ENCODE measurements around the gene ALG14.

ALG14 gene

DNA sequence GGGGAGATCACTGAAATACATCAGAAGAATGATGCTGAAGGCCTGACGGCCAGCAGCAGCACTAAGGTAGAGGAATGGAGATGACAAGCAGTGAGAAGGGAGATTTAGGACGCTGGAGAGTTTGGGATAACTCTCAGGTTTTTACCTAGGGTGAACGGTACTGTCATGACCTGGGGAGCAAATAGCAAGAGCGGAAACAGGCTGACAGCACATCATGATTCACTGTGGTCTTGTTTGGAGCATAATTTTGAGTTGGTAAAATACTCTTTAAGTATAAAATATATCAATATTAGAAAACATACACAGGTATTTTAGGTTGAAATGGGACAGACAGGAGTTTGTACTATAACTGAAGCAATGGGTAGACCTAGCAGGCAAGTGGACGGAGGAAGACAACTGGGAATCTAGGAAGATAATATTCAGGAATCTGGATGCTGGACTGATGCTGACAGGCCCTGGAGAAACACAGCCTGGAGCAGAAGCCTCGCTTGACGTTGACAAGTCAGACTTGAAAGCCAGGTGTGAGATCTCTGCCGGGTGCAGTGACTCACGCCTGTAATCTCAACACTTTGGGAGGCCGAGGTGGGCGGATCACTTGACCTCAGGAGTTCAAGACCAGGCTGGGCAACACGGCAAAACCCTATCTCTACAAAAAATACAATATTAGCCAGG, 33.3 kb downstream of the ALG14 start:
- Histone ChIP-seq H3K27ac (no peak overlapping the region), H3K27me3 (ENCODE audit: insufficient read depth, low read depth, severe bottlenecking) (no peaks in the 10 kb centered on the region), H3K36me3 (no peaks in the 10 kb centered on the region), H3K4me3 (ENCODE audit: low read depth, low read length) (no peak overlapping the region), H3K9me3 (ENCODE audit: severe bottlenecking) (no peaks in the 10 kb centered on the region)
- TF ChIP-seq, protein P1, sequence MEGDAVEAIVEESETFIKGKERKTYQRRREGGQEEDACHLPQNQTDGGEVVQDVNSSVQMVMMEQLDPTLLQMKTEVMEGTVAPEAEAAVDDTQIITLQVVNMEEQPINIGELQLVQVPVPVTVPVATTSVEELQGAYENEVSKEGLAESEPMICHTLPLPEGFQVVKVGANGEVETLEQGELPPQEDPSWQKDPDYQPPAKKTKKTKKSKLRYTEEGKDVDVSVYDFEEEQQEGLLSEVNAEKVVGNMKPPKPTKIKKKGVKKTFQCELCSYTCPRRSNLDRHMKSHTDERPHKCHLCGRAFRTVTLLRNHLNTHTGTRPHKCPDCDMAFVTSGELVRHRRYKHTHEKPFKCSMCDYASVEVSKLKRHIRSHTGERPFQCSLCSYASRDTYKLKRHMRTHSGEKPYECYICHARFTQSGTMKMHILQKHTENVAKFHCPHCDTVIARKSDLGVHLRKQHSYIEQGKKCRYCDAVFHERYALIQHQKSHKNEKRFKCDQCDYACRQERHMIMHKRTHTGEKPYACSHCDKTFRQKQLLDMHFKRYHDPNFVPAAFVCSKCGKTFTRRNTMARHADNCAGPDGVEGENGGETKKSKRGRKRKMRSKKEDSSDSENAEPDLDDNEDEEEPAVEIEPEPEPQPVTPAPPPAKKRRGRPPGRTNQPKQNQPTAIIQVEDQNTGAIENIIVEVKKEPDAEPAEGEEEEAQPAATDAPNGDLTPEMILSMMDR (IDR thresholded peaks at IDR 0.05; ENCODE audit: low read depth, low read length), result no peak
- DNase-seq, result no peak

GRCh38 chr1:95035536-95035935, 37.2 kb downstream of the ALG14 start:
- Histone ChIP-seq H3K36me3 (no peaks in the 10 kb centered on the region), H3K4me3 (ENCODE audit: low read depth, low read length) (no peak overlapping the region), H3K27me3 (ENCODE audit: insufficient read depth, low read depth, severe bottlenecking) (no peaks in the 10 kb centered on the region), H3K27ac (no peak overlapping the region), H3K9me3 (ENCODE audit: severe bottlenecking) (no peaks in the 10 kb centered on the region)
- DNase-seq, result no peak
- TF ChIP-seq, protein P1 (IDR thresholded peaks at IDR 0.05; ENCODE audit: low read depth, low read length), result no peak

- no peak for DNase-seq
- Histone ChIP-seq H3K27ac (no peak overlapping the region), H3K36me3 (no peaks in the 10 kb centered on the region), H3K27me3 (ENCODE audit: insufficient read depth, low read depth, severe bottlenecking) (no peaks in the 10 kb centered on the region), H3K9me3 (ENCODE audit: severe bottlenecking) (no peaks in the 10 kb centered on the region), H3K4me3 (ENCODE audit: low read depth, low read length) (no peak overlapping the region)
- TF ChIP-seq, protein P1 (IDR thresholded peaks at IDR 0.05; ENCODE audit: low read depth, low read length), result no peak
These were observed 38.2 kb downstream of the ALG14 start for GRCh38 chr1:95034506-95034905.

DNA sequence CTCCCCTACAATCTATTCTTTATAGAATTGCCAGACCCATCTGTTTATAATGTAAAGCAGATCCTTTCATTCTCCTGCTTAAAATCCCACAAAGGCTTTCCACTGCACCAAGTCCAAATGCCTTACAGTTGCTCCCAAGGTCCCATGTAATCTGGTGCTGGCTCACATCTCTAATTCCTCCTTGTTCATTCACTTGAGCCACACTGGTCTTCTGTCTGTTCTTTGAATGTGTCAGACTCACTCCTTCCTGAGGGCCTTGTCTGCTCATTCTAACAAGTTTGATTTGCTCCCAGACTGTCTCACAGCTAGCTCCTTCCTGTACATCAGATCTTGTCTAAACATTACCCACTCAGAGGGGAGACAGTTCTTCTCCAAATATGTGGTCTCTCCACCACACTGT, 38.9 kb downstream of the ALG14 start:
- DNase-seq, result no peak
- TF ChIP-seq, protein P1 (IDR thresholded peaks at IDR 0.05; ENCODE audit: low read depth, low read length), result no peak
- Histone ChIP-seq H3K27ac (no peak overlapping the region), H3K9me3 (ENCODE audit: severe bottlenecking) (no peaks in the 10 kb centered on the region), H3K36me3 (no peaks in the 10 kb centered on the region), H3K4me3 (ENCODE audit: low read depth, low read length) (no peak overlapping the region), H3K27me3 (ENCODE audit: insufficient read depth, low read depth, severe bottlenecking) (no peaks in the 10 kb centered on the region)

DNA sequence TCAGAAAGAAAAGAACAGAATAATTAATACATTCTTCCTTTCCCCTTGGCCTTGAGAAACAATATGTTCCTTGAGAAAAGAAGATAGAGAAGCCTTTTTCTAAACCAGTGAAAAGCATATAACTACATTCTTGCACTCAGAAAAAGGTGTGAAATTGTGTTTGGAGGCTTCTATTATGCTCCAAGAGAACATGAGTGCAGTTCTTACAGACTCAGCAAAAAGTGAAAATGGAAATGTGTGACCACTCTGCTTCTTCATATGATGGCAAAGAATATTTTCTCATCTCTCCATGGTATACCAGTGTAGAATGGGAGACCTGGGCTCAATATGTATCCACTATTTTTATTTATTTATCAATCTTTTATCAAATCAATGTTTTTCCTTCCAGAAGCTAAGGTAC, 43.2 kb downstream of the ALG14 start:
- TF ChIP-seq, protein P1 (IDR thresholded peaks at IDR 0.05; ENCODE audit: low read depth, low read length), result no peak
- H3K36me3 ChIP-seq, result no peaks in the 10 kb centered on the region
- no peak overlapping the region for H3K4me3 ChIP-seq (ENCODE audit: low read depth, low read length)
- no peaks in the 10 kb centered on the region for H3K9me3 ChIP-seq (ENCODE audit: severe bottlenecking)
- H3K27me3 ChIP-seq (ENCODE audit: insufficient read depth, low read depth, severe bottlenecking), result no peaks in the 10 kb centered on the region
- DNase-seq, result no peak
- H3K27ac ChIP-seq, result no peak overlapping the region

- Histone ChIP-seq H3K27ac (no peak overlapping the region), H3K36me3 (no peaks in the 10 kb centered on the region), H3K9me3 (ENCODE audit: severe bottlenecking) (no peaks in the 10 kb centered on the region), H3K27me3 (ENCODE audit: insufficient read depth, low read depth, severe bottlenecking) (no peaks in the 10 kb centered on the region), H3K4me3 (ENCODE audit: low read depth, low read length) (no peak overlapping the region)
- TF ChIP-seq, protein P1 (IDR thresholded peaks at IDR 0.05; ENCODE audit: low read depth, low read length), result no peak
- DNase-seq, result no peak
These were observed 43.8 kb downstream of the ALG14 start for GRCh38 chr1:95028954-95029353.

Measured in WERI-Rb-1 (cell line).